Stimulated activated CD8-positive, alpha-beta memory T cell treated with anti-CD3 and anti-CD28 coated beads, Interleukin-12 subunit alpha, Interleukin-12 subunit beta, amount 100 ng/mL, for 24 hours (primary cell): ENCODE measurements around the gene SIGLEC9.

Experiments used
- DNase-seq: peaks from one replicate; pipeline ENCODE4 v3.0.0-alpha.2; 2020; ENCODE audit errors: extremely low read depth

The SIGLEC9 gene

DNA sequence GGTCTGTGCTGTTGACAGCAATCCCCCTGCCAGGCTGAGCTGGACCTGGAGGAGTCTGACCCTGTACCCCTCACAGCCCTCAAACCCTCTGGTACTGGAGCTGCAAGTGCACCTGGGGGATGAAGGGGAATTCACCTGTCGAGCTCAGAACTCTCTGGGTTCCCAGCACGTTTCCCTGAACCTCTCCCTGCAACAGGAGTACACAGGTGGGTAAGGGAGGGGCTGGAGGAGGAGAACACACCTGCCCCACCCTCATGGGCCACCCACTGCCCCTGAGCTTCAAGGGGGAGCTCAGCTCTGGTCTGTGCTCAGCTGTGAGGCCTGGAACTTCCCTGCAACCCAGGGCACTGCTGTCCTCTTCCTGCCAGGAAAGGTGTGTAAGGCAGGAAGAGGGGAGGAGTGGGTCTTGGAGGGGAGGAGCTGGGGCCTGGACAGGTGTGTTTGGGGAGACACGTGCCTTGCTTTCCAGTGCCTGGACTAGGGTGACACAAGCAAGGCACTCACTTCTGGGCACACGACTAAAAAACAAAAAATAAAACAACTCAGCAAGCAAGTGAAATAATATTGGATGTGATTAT lies 21.3 kb downstream of the SIGLEC9 start:
- no peak for DNase-seq

DNA sequence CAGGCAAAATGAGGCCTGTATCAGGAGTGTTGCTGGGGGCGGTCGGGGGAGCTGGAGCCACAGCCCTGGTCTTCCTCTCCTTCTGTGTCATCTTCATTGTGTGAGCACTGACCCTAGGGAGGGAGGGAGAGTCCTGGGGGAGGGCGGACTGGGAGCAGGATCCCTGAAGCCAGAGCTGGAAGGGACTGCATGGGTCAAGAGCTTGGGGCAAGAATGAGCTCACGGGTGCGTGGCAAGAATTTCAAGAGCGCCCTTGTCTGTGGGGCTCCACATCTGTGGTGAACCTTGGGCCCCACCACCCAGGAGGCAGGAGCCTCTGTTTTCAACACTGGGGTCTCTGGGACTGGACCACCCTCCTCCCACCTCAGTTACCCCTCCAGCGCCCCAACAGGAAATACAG lies 22.0 kb downstream of the SIGLEC9 start:
- DNase-seq = no peak

DNA sequence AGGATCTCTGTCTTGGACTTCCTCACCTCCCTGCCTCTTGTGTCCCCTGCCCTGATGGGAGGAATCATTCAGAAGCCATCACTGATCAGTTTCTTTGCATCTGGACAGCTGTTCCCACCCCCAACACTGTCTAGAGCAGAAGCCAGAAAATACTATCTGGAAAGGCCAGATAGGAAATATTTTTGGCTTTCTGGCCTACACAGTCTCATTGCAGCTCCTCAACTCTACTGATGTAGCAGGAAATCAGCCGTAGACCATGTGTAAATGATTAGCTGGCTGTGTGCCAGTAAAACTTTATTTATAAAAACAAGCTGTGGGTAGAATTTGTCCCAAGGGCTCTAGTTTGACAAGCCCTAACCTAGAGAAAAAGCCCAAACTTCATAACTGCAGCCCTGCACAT lies 23.0 kb downstream of the SIGLEC9 start:
- no peak for DNase-seq

- DNase-seq = no peak
Observed at GRCh38 chr19:51148580-51148979, 23.9 kb downstream of the SIGLEC9 start.

GRCh38 chr19:51150627-51151026 lies 25.9 kb downstream of the SIGLEC9 start:
- DNase-seq = no peak

DNA sequence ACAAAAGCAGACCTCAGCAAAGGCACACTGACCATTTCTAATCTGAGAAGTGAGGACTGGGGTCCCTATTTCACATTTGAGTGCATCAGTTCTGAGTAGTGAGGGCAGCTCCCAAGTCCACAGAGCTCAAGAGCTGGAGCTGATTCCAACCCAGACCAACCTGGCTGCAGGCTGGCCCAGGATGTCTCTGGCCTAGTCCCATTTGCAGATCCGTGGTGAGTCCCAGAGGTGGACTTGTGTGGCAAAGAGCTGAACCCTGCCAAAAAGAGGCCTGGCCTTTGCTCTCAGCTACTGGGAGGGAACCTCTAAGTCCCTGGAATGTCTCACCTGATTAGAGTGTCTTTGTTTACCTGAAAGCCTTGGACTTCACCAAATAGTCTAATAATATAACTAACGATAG lies 32.0 kb downstream of the SIGLEC9 start:
- DNase-seq = no peak

- no peak for DNase-seq
Observed at GRCh38 chr19:51157265-51157664, 32.6 kb downstream of the SIGLEC9 start.

GRCh38 chr19:51158474-51159129 lies 33.9 kb downstream of the SIGLEC9 start:
- DNase-seq = peak; percentile 41

DNA sequence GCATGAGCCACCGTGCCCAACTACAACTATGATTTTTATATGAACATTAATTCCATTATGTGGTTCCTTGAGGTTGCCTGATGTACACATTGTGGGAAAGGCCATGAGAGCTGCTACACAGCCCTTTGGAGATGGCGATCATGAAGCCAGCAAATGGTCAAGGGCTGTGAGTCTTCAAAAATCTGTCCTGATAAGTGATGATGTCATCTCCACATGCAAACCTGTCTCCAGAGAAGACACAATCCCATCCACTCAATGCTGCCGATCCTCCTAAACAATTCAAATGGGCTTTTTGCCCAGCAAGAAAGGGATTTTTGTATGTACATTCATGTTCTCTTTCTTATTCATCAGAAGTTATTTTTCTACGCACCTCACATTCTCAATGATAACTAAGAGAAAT lies 35.0 kb downstream of the SIGLEC9 start:
- no peak for DNase-seq

- no peak for DNase-seq
Observed at GRCh38 chr19:51161266-51161665, 36.6 kb downstream of the SIGLEC9 start.

- DNase-seq = no peak
Observed at GRCh38 chr19:51161867-51162496, 37.3 kb downstream of the SIGLEC9 start.

DNA sequence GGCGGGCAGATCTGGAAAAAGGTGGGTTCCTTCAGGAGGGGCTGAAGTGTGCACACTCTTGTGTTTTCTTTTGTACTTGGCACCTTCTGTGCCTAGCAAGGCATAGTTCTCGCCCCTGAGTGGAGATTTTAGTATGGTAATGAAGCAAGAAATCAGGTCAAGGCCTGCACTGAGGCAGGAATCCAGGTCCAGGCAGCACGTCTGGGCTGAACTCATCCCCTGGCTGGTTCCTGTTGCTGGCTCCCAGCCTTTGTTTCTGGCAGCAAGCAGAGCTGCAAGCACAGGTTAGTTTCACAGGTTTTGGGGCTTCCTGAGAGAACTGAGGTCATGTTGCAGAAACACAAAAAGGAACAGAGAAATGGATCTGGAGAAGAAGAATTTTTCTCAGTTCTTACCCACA lies 38.6 kb downstream of the SIGLEC9 start:
- DNase-seq = no peak

DNA sequence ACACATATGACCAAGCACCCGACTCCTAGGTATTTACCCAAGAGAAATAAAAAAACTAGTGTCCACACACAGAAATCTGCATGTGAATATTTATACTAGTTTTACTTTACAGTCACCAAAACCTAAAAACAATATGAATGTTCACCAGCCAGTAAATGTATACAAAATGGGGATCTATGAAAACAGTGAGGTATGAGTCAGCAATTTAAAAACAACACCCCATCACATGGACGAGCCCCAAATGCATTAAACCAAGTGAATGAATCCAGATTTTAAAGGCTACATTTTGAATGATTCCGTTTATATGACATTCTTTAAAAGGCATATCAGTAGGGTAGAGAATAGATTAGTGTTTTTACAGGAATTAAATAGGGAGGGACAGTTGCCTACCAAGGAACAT lies 39.5 kb downstream of the SIGLEC9 start:
- no peak for DNase-seq

DNA sequence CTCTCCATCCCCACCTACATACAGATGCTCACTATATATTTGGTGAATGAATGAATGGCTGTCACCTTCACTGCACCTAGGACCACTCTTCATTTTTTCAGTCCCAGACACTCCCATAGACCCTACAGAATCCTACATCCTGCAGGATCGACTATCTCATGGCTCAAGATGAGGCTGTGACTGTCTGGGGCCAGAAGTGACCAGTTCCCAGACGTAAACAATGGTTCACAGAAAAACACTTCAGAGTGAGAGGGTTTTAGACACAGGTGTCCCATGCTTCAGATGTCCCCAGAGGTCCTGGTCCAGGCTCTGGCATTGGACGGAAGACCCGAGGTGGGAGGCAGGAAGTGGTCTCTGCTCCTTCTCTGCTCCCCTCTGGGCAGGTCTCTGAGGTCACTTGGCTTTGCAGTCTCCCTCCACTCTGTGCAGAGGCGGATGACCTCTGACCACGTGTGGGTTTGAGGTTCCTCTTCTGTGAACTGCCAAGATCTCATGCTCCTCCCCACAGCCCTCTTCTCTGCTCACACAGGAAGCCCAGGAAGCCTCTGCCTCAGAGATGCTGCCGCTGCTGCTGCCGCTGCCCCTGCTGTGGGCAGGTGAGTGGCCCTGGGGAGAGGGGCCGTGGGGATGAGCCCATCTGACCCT lies 42.3 kb downstream of the SIGLEC9 start:
- DNase-seq = no peak

GRCh38 chr19:51168564-51169282 lies 44.0 kb downstream of the SIGLEC9 start:
- no peak for DNase-seq

DNA sequence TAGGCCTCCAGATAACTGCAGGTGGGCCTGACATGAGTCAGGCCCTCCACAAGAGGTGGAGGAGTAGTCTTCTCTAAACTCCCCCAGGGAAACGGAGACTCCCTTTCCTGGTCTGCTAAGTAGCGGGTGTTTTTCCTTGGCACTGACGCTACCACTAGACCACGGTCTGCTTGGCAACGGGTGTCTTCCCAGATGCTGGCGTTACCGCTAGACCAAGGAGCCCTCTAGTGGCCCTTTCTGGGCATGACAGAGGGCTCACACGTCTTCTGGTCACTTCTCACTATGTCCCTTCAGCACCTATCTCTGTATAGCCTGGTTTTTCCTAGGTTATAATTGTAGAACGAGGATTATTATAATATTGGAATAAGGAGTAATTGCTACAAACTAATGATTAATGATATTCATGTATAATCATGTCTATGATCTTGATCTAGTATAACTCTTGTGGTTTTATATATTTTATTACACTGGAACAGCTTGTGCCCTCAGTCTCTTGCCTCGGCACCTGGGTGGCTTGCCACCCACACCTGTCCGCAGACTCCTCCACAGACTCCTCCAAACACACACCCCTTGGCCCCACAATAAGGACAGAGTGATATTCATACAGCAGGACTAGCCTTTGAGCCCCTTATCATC lies 44.7 kb downstream of the SIGLEC9 start:
- DNase-seq = peak; percentile 25

- no peak for DNase-seq
Observed at GRCh38 chr19:51172223-51172622, 47.5 kb downstream of the SIGLEC9 start.

DNA sequence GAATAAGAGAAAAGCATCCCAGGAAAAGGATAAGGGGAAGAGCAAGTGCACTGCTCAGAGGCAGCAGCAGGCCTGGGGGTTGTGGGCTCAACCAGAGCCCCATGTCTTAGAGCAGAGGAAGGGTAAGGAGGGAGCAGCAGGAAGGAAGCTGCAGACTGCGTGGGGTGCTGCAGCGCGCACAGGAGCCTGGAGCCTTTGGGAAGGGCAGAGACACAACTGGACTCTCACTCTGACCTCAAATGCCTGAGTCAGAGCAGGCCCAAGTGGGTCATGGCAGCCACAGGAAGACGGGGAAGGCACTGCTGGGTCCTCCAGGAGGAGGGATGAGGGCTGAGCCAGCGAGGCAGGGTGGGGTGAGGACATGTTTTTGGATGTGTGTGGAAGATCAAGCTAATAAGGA lies 49.0 kb downstream of the SIGLEC9 start:
- no peak for DNase-seq

DNA sequence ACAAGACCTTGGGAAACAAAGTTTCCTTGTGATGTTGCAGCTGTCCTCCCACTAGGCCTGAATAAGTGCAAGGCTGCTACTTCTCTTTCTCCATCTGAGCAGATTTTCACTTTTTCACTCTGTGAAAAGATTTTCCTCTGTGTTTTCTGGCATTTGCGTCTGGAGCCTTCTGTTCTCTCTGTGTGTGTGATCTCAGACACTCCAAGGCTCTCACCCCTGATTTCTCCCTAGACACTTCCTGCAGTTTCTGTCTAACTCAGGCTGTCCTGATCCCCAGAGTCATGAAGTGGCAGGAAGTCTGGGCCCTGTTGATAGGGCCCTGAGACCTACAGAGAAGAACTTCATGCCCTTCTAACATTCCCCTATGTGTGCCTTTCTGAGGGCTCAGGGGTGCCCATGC lies 54.5 kb downstream of the SIGLEC9 start:
- no peak for DNase-seq
